Measurements from ENCODE around the gene KDM2A.

Gene KDM2A

GRCh38 chr11:67240576-67241389 lies 121.7 kb downstream of the KDM2A start:
- Histone ChIP-seq H3K27me3 (ENCODE audit: control insufficient read depth in 3 of 3, insufficient read depth in 3 of 3, low read depth in 1 of 3, low read length in 3 of 3) (no peaks in the 10 kb centered on the region), H2AK5ac (ENCODE audit: low read depth, low read length) (no peak overlapping the region), H3K4me1 (ENCODE audit: control insufficient read depth in 2 of 2, insufficient read depth in 1 of 2, low read depth in 1 of 2, low read length in 2 of 2) (peaks cover 13 to 18% of the 10 kb centered on the region in 2 donors), H3K4me3 (ENCODE audit: low read length in 2 of 2) (peak overlapping the region; percentile 65 to 79), H2BK15ac (ENCODE audit: low read length) (no peak overlapping the region), H2BK5ac (ENCODE audit: low read length) (no peak overlapping the region), H4K91ac (ENCODE audit: low read depth, low read length, poor library complexity) (no peak overlapping the region), H4K8ac (ENCODE audit: low read depth, low read length) (no peak overlapping the region), H3K4me2 (ENCODE audit: insufficient read depth, low read length, poor library complexity, severe bottlenecking) (peak overlapping the region; percentile 66), H3K23ac (ENCODE audit: low read depth, low read length, poor library complexity) (no peak overlapping the region), H3K14ac (ENCODE audit: low read length) (no peak overlapping the region), H2AFZ (ENCODE audit: low read length) (peak overlapping the region; percentile 63), H2BK12ac (ENCODE audit: low read length) (no peak overlapping the region), H2BK120ac (ENCODE audit: low read depth, low read length) (no peak overlapping the region), H3K9ac (ENCODE audit: low read depth, low read length, poor library complexity) (peak overlapping the region; percentile 75), H3K27ac (replicated peaks; ENCODE audit: low read length) (peak overlapping the region; percentile 87), H3K18ac (ENCODE audit: low read length) (peak overlapping the region; percentile 89), H3K36me3 (replicated peaks in 1 of 2; ENCODE audit: control insufficient read depth in 2 of 2, insufficient read depth in 2 of 2, low read length in 2 of 2) (peaks cover 15 to 39% of the 10 kb centered on the region in 2 donors), H3K4ac (ENCODE audit: low read length) (no peak overlapping the region), H3K79me1 (ENCODE audit: low read depth, low read length) (no peaks in the 10 kb centered on the region), H3K9me3 (replicated peaks in 1 of 2; ENCODE audit: control insufficient read depth in 2 of 2, insufficient read depth in 1 of 2, low read depth in 1 of 2, low read length in 2 of 2) (no peaks in the 10 kb centered on the region)
- no CpG with 5 or more reads among the region's 16 CpGs for WGBS, 2 donors (ENCODE audit: extremely low coverage in 2 of 2, insufficient read length in 2 of 2, insufficient replicate concordance in 1 of 2)
- no peak for DNase-seq (ENCODE audit: low spot score)

GRCh38 chr11:67242548-67242947 lies 123.5 kb downstream of the KDM2A start:
- WGBS, 2 donors (ENCODE audit: extremely low coverage in 2 of 2, insufficient read length in 2 of 2, insufficient replicate concordance in 1 of 2) = no CpG with 5 or more reads among the region's 1 CpG
- no peak overlapping the region for H3K9ac ChIP-seq (ENCODE audit: low read depth, low read length, poor library complexity)
- no peaks in the 10 kb centered on the region for H3K79me1 ChIP-seq (ENCODE audit: low read depth, low read length)
- H2BK120ac ChIP-seq (ENCODE audit: low read depth, low read length) = no peak overlapping the region
- H3K4me2 ChIP-seq (ENCODE audit: insufficient read depth, low read length, poor library complexity, severe bottlenecking) = no peak overlapping the region
- H3K27ac ChIP-seq (replicated peaks; ENCODE audit: low read length) = no peak overlapping the region
- H3K23ac ChIP-seq (ENCODE audit: low read depth, low read length, poor library complexity) = no peak overlapping the region
- H4K91ac ChIP-seq (ENCODE audit: low read depth, low read length, poor library complexity) = no peak overlapping the region
- no peak overlapping the region for H3K4ac ChIP-seq (ENCODE audit: low read length)
- no peak overlapping the region for H2AK5ac ChIP-seq (ENCODE audit: low read depth, low read length)
- no peak overlapping the region for H4K8ac ChIP-seq (ENCODE audit: low read depth, low read length)
- H3K18ac ChIP-seq (ENCODE audit: low read length) = no peak overlapping the region
- H3K36me3 ChIP-seq (replicated peaks in 1 of 2; ENCODE audit: control insufficient read depth in 2 of 2, insufficient read depth in 2 of 2, low read length in 2 of 2) = peaks cover 27 to 55% of the 10 kb centered on the region in 2 donors
- H3K9me3 ChIP-seq (replicated peaks in 1 of 2; ENCODE audit: control insufficient read depth in 2 of 2, insufficient read depth in 1 of 2, low read depth in 1 of 2, low read length in 2 of 2) = no peaks in the 10 kb centered on the region
- no peak overlapping the region for H3K14ac ChIP-seq (ENCODE audit: low read length)
- no peak overlapping the region for H2BK5ac ChIP-seq (ENCODE audit: low read length)
- no peaks in the 10 kb centered on the region for H3K27me3 ChIP-seq (ENCODE audit: control insufficient read depth in 3 of 3, insufficient read depth in 3 of 3, low read depth in 1 of 3, low read length in 3 of 3)
- no peak overlapping the region for H2BK15ac ChIP-seq (ENCODE audit: low read length)
- H3K4me1 ChIP-seq (ENCODE audit: control insufficient read depth in 2 of 2, insufficient read depth in 1 of 2, low read depth in 1 of 2, low read length in 2 of 2) = peaks cover 13 to 18% of the 10 kb centered on the region in 2 donors
- H3K4me3 ChIP-seq (ENCODE audit: low read length in 2 of 2) = no peak overlapping the region
- no peak overlapping the region for H2BK12ac ChIP-seq (ENCODE audit: low read length)
- no peak overlapping the region for H2AFZ ChIP-seq (ENCODE audit: low read length)
- DNase-seq (ENCODE audit: low spot score) = no peak

- Histone ChIP-seq H3K27me3 (ENCODE audit: control insufficient read depth in 3 of 3, insufficient read depth in 3 of 3, low read depth in 1 of 3, low read length in 3 of 3) (no peaks in the 10 kb centered on the region), H3K4me1 (ENCODE audit: control insufficient read depth in 2 of 2, insufficient read depth in 1 of 2, low read depth in 1 of 2, low read length in 2 of 2) (peaks cover 13 to 18% of the 10 kb centered on the region in 2 donors), H3K14ac (ENCODE audit: low read length) (no peak overlapping the region), H3K79me1 (ENCODE audit: low read depth, low read length) (no peaks in the 10 kb centered on the region), H3K4ac (ENCODE audit: low read length) (no peak overlapping the region), H4K8ac (ENCODE audit: low read depth, low read length) (no peak overlapping the region), H2BK15ac (ENCODE audit: low read length) (no peak overlapping the region), H3K23ac (ENCODE audit: low read depth, low read length, poor library complexity) (no peak overlapping the region), H2BK5ac (ENCODE audit: low read length) (no peak overlapping the region), H3K9me3 (replicated peaks in 1 of 2; ENCODE audit: control insufficient read depth in 2 of 2, insufficient read depth in 1 of 2, low read depth in 1 of 2, low read length in 2 of 2) (no peaks in the 10 kb centered on the region), H3K36me3 (replicated peaks in 1 of 2; ENCODE audit: control insufficient read depth in 2 of 2, insufficient read depth in 2 of 2, low read length in 2 of 2) (peaks cover 30 to 60% of the 10 kb centered on the region in 2 donors), H3K27ac (replicated peaks; ENCODE audit: low read length) (no peak overlapping the region), H2AFZ (ENCODE audit: low read length) (no peak overlapping the region), H3K4me3 (ENCODE audit: low read length in 2 of 2) (no peak overlapping the region), H2BK12ac (ENCODE audit: low read length) (no peak overlapping the region), H3K9ac (ENCODE audit: low read depth, low read length, poor library complexity) (no peak overlapping the region), H3K4me2 (ENCODE audit: insufficient read depth, low read length, poor library complexity, severe bottlenecking) (no peak overlapping the region), H2AK5ac (ENCODE audit: low read depth, low read length) (no peak overlapping the region), H2BK120ac (ENCODE audit: low read depth, low read length) (no peak overlapping the region), H3K18ac (ENCODE audit: low read length) (no peak overlapping the region), H4K91ac (ENCODE audit: low read depth, low read length, poor library complexity) (no peak overlapping the region)
- no peak for DNase-seq (ENCODE audit: low spot score)
- WGBS, 2 donors (ENCODE audit: extremely low coverage in 2 of 2, insufficient read length in 2 of 2, insufficient replicate concordance in 1 of 2) = no CpG with 5 or more reads among the region's 2 CpGs
These were observed 124.0 kb downstream of the KDM2A start for GRCh38 chr11:67243051-67243450.

GRCh38 chr11:67245046-67245445 lies 126.0 kb downstream of the KDM2A start:
- Histone ChIP-seq H2BK12ac (ENCODE audit: low read length) (no peak overlapping the region), H2BK5ac (ENCODE audit: low read length) (no peak overlapping the region), H4K91ac (ENCODE audit: low read depth, low read length, poor library complexity) (no peak overlapping the region), H3K18ac (ENCODE audit: low read length) (no peak overlapping the region), H3K9ac (ENCODE audit: low read depth, low read length, poor library complexity) (no peak overlapping the region), H3K4me2 (ENCODE audit: insufficient read depth, low read length, poor library complexity, severe bottlenecking) (no peak overlapping the region), H3K23ac (ENCODE audit: low read depth, low read length, poor library complexity) (no peak overlapping the region), H3K14ac (ENCODE audit: low read length) (no peak overlapping the region), H2AK5ac (ENCODE audit: low read depth, low read length) (no peak overlapping the region), H2AFZ (ENCODE audit: low read length) (no peak overlapping the region), H3K79me1 (ENCODE audit: low read depth, low read length) (no peaks in the 10 kb centered on the region), H2BK120ac (ENCODE audit: low read depth, low read length) (no peak overlapping the region), H3K4me1 (ENCODE audit: control insufficient read depth in 2 of 2, insufficient read depth in 1 of 2, low read depth in 1 of 2, low read length in 2 of 2) (peaks cover 4% of the 10 kb centered on the region in 2 donors), H2BK15ac (ENCODE audit: low read length) (no peak overlapping the region), H3K27me3 (ENCODE audit: control insufficient read depth in 3 of 3, insufficient read depth in 3 of 3, low read depth in 1 of 3, low read length in 3 of 3) (no peaks in the 10 kb centered on the region), H3K36me3 (replicated peaks in 1 of 2; ENCODE audit: control insufficient read depth in 2 of 2, insufficient read depth in 2 of 2, low read length in 2 of 2) (peaks cover 48 to 80% of the 10 kb centered on the region in 2 donors), H3K4ac (ENCODE audit: low read length) (no peak overlapping the region), H4K8ac (ENCODE audit: low read depth, low read length) (no peak overlapping the region), H3K27ac (replicated peaks; ENCODE audit: low read length) (no peak overlapping the region), H3K4me3 (ENCODE audit: low read length in 2 of 2) (no peak overlapping the region), H3K9me3 (replicated peaks in 1 of 2; ENCODE audit: control insufficient read depth in 2 of 2, insufficient read depth in 1 of 2, low read depth in 1 of 2, low read length in 2 of 2) (no peaks in the 10 kb centered on the region)
- DNase-seq (ENCODE audit: low spot score) = no peak
- WGBS, 2 donors (ENCODE audit: extremely low coverage in 2 of 2, insufficient read length in 2 of 2, insufficient replicate concordance in 1 of 2) = no CpG with 5 or more reads among the region's 11 CpGs
